ENCODE results near the gene WWTR1. TPM values are rescaled to one million over a fixed set of nuclear protein-coding genes. Genes with fewer than 3 reads are reported as not detected.
A peak's percentile ranks its signal among the peaks of the same experiment; 100 is the strongest.

The WWTR1 gene
- total RNA-seq, 2 donors from 2014 or later = 17.3 to 18.5 TPM

DNA sequence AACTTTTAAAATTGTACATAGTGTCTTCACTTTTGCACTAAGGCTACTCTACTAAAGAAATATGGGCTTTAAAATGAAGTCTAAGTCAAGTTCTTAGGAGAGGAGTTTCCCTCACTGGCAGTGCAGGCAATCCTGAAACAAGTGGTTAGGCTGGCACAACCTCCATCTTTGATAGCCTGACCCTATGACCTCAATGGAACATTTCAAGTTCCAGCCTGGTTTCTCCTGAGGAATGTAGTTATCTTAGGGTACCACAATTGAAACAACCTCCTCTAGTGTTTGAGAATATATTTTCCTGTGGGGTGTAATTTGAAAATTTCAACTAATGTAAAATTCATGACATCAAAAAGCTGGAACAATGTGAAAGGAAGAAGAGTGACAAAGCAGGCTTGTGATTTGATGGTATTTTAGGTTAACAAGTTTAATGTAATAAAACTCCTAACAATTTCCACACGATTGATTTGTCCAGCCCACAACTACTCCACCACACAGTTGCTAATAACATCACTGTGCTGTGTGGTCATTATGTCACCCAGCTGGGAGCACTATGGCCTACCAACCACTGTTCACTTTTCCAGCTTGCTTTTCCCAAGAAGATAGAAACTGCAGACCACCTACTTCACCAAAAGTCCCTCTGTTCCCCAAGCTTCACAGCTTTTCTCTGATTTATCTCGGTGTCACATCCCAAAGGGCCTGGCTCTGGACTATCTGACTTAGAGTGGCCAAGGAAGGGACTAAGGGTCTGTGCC, 1.8 kb downstream of the WWTR1 start:
- Histone ChIP-seq H3K9ac (ENCODE audit: extremely low read depth, low read length, poor library complexity, severe bottlenecking) (no peak overlapping the region), H3K4me1 (ENCODE audit: control insufficient read depth, insufficient read depth, low read length) (peaks cover 9% of the 10 kb centered on the region), H3K27ac (ENCODE audit: low read depth, low read length) (no peak overlapping the region), H3K9me3 (ENCODE audit: control insufficient read depth, low read length) (peaks cover 3% of the 10 kb centered on the region), H3K27me3 (ENCODE audit: control insufficient read depth, insufficient read depth, low read length, poor library complexity, severe bottlenecking) (no peaks in the 10 kb centered on the region), H3K4me3 (ENCODE audit: low read length) (peak overlapping the region; percentile 89), H3K36me3 (ENCODE audit: control insufficient read depth, insufficient read depth, low read length) (peaks cover 10% of the 10 kb centered on the region)
- WGBS, 2 experiments (ENCODE audit: insufficient coverage in 1 of 2, insufficient read length in 1 of 2) = 61 to 86% methylated on average over 1 to 2 of the region's 2 CpGs
- no peak for DNase-seq
- no peaks in the 10 kb centered on the region for H3K27me3 Mint-ChIP-seq (ENCODE audit: insufficient read depth)
- H3K36me3 Mint-ChIP-seq (ENCODE audit: low read depth) = peaks cover 22% of the 10 kb centered on the region
- H3K9me3 Mint-ChIP-seq = peaks cover 5% of the 10 kb centered on the region
- H3K27ac Mint-ChIP-seq = no peak overlapping the region
- H3K4me1 Mint-ChIP-seq = peaks cover 43% of the 10 kb centered on the region
- TF ChIP-seq, protein P1, sequence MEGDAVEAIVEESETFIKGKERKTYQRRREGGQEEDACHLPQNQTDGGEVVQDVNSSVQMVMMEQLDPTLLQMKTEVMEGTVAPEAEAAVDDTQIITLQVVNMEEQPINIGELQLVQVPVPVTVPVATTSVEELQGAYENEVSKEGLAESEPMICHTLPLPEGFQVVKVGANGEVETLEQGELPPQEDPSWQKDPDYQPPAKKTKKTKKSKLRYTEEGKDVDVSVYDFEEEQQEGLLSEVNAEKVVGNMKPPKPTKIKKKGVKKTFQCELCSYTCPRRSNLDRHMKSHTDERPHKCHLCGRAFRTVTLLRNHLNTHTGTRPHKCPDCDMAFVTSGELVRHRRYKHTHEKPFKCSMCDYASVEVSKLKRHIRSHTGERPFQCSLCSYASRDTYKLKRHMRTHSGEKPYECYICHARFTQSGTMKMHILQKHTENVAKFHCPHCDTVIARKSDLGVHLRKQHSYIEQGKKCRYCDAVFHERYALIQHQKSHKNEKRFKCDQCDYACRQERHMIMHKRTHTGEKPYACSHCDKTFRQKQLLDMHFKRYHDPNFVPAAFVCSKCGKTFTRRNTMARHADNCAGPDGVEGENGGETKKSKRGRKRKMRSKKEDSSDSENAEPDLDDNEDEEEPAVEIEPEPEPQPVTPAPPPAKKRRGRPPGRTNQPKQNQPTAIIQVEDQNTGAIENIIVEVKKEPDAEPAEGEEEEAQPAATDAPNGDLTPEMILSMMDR (conservative IDR thresholded peaks at IDR 0.05) = no peak
- peak overlapping the region; percentile 90 for H3K4me3 Mint-ChIP-seq

DNA sequence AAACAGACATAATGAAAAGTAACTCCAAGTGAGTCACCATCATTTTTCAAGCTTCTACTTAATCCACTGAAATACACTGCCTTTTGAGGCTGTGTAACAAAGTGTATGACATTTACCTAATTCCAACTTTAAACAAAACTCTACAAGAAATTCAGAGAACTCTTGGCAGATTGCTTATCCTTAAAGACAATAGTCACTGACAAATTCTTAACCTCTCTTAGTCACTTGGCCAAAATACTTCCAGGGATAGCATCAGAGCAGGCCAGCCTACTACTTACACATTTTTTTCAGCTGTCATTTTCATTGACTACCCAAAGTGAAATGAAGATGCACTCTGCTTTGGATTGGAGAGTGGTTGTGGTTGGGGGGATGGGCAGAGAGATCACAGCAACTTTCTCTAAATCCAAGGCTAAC, 3.6 kb downstream of the WWTR1 start:
- Histone ChIP-seq H3K9ac (ENCODE audit: extremely low read depth, low read length, poor library complexity, severe bottlenecking) (no peak overlapping the region), H3K4me3 (ENCODE audit: low read length) (peak overlapping the region; percentile 46), H3K4me1 (ENCODE audit: control insufficient read depth, insufficient read depth, low read length) (peaks cover 14% of the 10 kb centered on the region), H3K9me3 (ENCODE audit: control insufficient read depth, low read length) (peaks cover 4% of the 10 kb centered on the region), H3K36me3 (ENCODE audit: control insufficient read depth, insufficient read depth, low read length) (peaks cover 23% of the 10 kb centered on the region), H3K27ac (ENCODE audit: low read depth, low read length) (no peak overlapping the region), H3K27me3 (ENCODE audit: control insufficient read depth, insufficient read depth, low read length, poor library complexity, severe bottlenecking) (no peaks in the 10 kb centered on the region)
- TF ChIP-seq, protein P1 (conservative IDR thresholded peaks at IDR 0.05) = no peak
- Mint-ChIP-seq H3K4me3 (peak overlapping the region; percentile 3), H3K9me3 (peaks cover 5% of the 10 kb centered on the region), H3K4me1 (peaks cover 47% of the 10 kb centered on the region), H3K27me3 (ENCODE audit: insufficient read depth) (no peaks in the 10 kb centered on the region), H3K36me3 (ENCODE audit: low read depth) (peaks cover 30% of the 10 kb centered on the region), H3K27ac (no peak overlapping the region)
- no peak for DNase-seq

DNA sequence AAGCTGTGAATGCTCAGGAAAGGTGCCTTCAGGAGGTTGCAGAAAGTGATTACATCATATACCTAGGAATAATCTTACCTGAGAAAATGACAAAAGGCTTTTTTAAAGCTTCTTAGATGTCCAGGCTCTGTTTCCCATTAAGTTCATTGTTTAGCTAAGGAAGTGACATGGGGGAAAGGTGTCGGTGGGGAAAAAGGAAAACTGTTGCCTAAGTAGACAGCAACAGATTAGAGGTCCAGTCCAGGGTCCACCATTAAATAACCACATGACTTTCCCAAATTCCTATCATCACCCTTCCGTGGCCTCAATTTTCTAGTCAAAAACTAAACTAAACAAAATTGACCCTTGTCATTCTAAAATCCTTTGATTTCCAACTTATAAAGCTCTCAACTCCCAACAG, 4.3 kb downstream of the WWTR1 start:
- Mint-ChIP-seq H3K4me1 (peaks cover 43% of the 10 kb centered on the region), H3K27me3 (ENCODE audit: insufficient read depth) (no peaks in the 10 kb centered on the region), H3K36me3 (ENCODE audit: low read depth) (peaks cover 30% of the 10 kb centered on the region), H3K4me3 (no peak overlapping the region), H3K27ac (no peak overlapping the region), H3K9me3 (peaks cover 5% of the 10 kb centered on the region)
- H3K27ac ChIP-seq (ENCODE audit: low read depth, low read length) = no peak overlapping the region
- no peak overlapping the region for H3K9ac ChIP-seq (ENCODE audit: extremely low read depth, low read length, poor library complexity, severe bottlenecking)
- TF ChIP-seq, protein P1 (conservative IDR thresholded peaks at IDR 0.05) = no peak
- WGBS, 2 experiments (ENCODE audit: insufficient coverage in 1 of 2, insufficient read length in 1 of 2) = 64 to 96% methylated on average over 1 to 2 of the region's 2 CpGs
- H3K4me3 ChIP-seq (ENCODE audit: low read length) = no peak overlapping the region
- H3K9me3 ChIP-seq (ENCODE audit: control insufficient read depth, low read length) = peaks cover 4% of the 10 kb centered on the region
- no peaks in the 10 kb centered on the region for H3K27me3 ChIP-seq (ENCODE audit: control insufficient read depth, insufficient read depth, low read length, poor library complexity, severe bottlenecking)
- peaks cover 14% of the 10 kb centered on the region for H3K4me1 ChIP-seq (ENCODE audit: control insufficient read depth, insufficient read depth, low read length)
- H3K36me3 ChIP-seq (ENCODE audit: control insufficient read depth, insufficient read depth, low read length) = peaks cover 23% of the 10 kb centered on the region
- DNase-seq = no peak

Measured in endodermal cell (in vitro differentiated cells).